ENCODE data around the gene ERO1B. TPM values are rescaled to one million over a fixed set of nuclear protein-coding genes. Genes with fewer than 3 reads are reported as not detected.

Gene ERO1B
- polyA plus RNA-seq, 1 experiment, result 0.74 TPM

DNA sequence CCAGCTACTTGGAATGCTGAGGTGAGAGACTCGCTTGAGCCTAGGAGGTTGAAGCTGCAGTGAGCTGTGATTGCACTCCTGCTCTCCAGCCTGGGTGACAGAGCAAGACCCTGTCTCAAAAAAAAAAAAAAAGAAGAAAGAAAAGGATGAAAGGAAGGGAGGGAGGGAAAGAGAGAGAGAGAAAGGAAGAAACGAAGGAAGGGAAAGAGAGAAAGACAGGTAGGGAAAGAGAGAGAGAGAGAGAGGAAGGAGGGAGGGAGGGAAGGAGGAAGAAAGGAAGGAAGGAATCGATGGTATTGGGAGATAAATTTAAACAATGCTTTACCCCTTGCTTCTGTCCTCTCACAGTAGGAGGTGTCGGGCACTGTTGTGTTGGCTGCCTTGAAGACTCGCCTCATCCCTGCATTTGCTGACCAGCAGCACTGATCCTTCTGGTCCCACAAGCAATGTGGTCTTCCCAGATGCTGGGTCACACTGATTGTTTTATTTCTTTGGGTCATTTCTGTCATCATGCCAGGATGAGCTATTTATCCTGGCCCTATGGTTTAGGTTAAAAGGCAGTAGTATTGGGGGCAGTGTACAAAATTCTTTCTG is 108.5 kb downstream of the ERO1B start:
- Histone ChIP-seq H3K36me3 (ENCODE audit: control insufficient read depth, insufficient read depth, low read length) (no peaks in the 10 kb centered on the region), H3K27me3 (ENCODE audit: control insufficient read depth, insufficient read depth, low read length) (no peaks in the 10 kb centered on the region), H3K4me3 (ENCODE audit: low read depth, low read length) (no peak overlapping the region)
- ChIA-PET CTCF (no interaction called here), POLR2A (no interaction called here)
- DNase-seq (ENCODE audit: low read depth), result no peak
- no peak for TF ChIP-seq CTCF (IDR thresholded peaks at IDR 0.05; ENCODE audit: insufficient read depth, low read depth, low read length)

- H3K4me3 ChIP-seq (ENCODE audit: low read depth, low read length), result no peak overlapping the region
- no peak for TF ChIP-seq CTCF (IDR thresholded peaks at IDR 0.05; ENCODE audit: insufficient read depth, low read depth, low read length)
- CTCF ChIA-PET, result no interaction called here
- POLR2A ChIA-PET, result no interaction called here
- no peaks in the 10 kb centered on the region for H3K36me3 ChIP-seq (ENCODE audit: control insufficient read depth, insufficient read depth, low read length)
- no peaks in the 10 kb centered on the region for H3K27me3 ChIP-seq (ENCODE audit: control insufficient read depth, insufficient read depth, low read length)
- no peak for DNase-seq (ENCODE audit: low read depth)
These were observed 109.6 kb downstream of the ERO1B start for GRCh38 chr1:236172041-236172579.

DNA sequence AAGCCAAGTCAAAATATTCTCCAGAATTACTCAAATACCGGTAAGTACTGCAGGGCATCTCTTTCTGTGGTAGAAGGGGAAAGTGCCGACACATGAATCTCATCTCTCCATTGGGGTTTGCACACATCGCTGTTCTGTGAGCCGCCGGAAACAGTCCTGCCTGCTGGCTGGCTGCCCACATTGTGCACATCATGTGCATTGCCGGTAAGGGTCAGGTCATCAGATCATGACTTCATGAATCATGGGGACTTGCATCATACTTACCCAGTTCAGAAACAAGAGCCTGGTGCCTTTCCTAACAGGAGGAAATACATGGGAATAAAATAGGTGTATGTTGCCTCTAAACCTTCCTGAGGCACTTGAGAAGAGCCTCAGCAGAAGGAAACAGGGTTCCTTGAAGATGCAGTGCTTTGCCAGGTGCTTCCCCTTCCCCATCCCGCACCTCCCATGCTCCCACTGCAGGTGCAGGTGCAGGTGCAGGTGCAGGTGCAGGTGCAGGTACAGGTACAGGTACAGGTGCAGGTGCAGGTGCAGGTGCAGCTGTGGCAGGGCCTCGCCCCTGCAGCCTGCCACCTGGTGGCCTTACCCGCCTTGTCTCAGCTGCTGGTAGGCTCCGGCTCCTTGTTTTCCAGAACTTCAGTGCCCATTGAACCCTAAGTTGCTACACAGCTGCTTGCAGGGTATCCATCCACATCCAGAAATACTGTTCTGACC is 112.9 kb downstream of the ERO1B start:
- DNase-seq (ENCODE audit: low read depth), result no peak
- ChIA-PET POLR2A (no interaction called here), CTCF (no interaction called here)
- H3K4me3 ChIP-seq (ENCODE audit: low read depth, low read length), result no peak overlapping the region
- H3K36me3 ChIP-seq (ENCODE audit: control insufficient read depth, insufficient read depth, low read length), result no peaks in the 10 kb centered on the region
- no peaks in the 10 kb centered on the region for H3K27me3 ChIP-seq (ENCODE audit: control insufficient read depth, insufficient read depth, low read length)
- no peak for TF ChIP-seq CTCF (IDR thresholded peaks at IDR 0.05; ENCODE audit: insufficient read depth, low read depth, low read length)

DNA sequence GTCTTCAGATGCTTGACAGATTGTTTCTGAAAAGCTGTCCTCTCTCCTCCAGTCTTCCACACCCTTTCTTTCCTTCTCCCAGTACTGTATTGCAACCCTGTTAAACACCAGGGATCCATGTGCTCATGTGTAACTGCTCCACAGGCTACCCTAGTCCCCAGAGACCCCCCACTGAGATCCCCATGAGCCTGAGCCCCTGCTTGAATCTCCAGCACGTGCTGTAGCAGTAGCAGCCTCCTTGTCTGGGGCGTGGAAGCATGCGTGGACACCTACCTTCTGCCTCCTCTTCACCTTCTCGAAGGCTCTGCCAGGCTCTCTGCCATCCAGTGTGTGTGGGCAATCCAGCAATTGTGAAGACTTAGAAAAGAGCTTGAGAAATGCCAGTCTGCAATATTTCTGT is 114.2 kb downstream of the ERO1B start:
- H3K4me3 ChIP-seq (ENCODE audit: low read depth, low read length), result no peak overlapping the region
- ChIA-PET CTCF (interaction anchor here (0.6 kb wide), 1 partner anchor 306 kb away, joined by 3 read pairs; no protein-coding TSS in a partner anchor), POLR2A (no interaction called here)
- H3K27me3 ChIP-seq (ENCODE audit: control insufficient read depth, insufficient read depth, low read length), result no peaks in the 10 kb centered on the region
- no peak for TF ChIP-seq CTCF (IDR thresholded peaks at IDR 0.05; ENCODE audit: insufficient read depth, low read depth, low read length)
- no peak for DNase-seq (ENCODE audit: low read depth)
- H3K36me3 ChIP-seq (ENCODE audit: control insufficient read depth, insufficient read depth, low read length), result no peaks in the 10 kb centered on the region

GRCh38 chr1:236167154-236167553 is 114.6 kb downstream of the ERO1B start:
- POLR2A ChIA-PET, result no interaction called here
- CTCF ChIA-PET, result no interaction called here
- no peak for TF ChIP-seq CTCF (IDR thresholded peaks at IDR 0.05; ENCODE audit: insufficient read depth, low read depth, low read length)
- H3K27me3 ChIP-seq (ENCODE audit: control insufficient read depth, insufficient read depth, low read length), result no peaks in the 10 kb centered on the region
- H3K36me3 ChIP-seq (ENCODE audit: control insufficient read depth, insufficient read depth, low read length), result no peaks in the 10 kb centered on the region
- H3K4me3 ChIP-seq (ENCODE audit: low read depth, low read length), result no peak overlapping the region
- DNase-seq (ENCODE audit: low read depth), result no peak
